ENCODE data around the gene SLC35B3. TPM values are rescaled to one million over a fixed set of nuclear protein-coding genes. Genes with fewer than 3 reads are reported as not detected.

SLC35B3 gene
- total and polyA plus RNA-seq, 9 of the 15 experiments (the other 6 are each of a cell fraction or from before 2014, with no cell fraction given): 7.6 to 19.1 (median 11.3) TPM

GRCh38 chr6:8435093-8435844, at the start of gene SLC35B3 (continued):
- TF ChIP-seq FOSL1 (tag; conservative IDR thresholded peaks at IDR 0.05) (no peak), MEF2D (tag; conservative IDR thresholded peaks at IDR 0.05; ENCODE audit: low read depth) (no peak), ZNF280A (IDR thresholded peaks at IDR 0.05; ENCODE audit: low read depth, partially characterized antibody) (no peak), TBL1XR1 (IDR thresholded peaks at IDR 0.05; ENCODE audit: low read length in 2 of 2) (peak in 1 of 2 experiments; percentile 46; a peak in 1 of 4 replicates), ZNF143 (CRISPR knock-in tag; IDR thresholded peaks at IDR 0.05) (no peak; the same call in 1 of the 2 replicates), CREM (IDR thresholded peaks at IDR 0.05; ENCODE audit: low read depth) (peak; percentile 74), EP400 (IDR thresholded peaks at IDR 0.05) (peak; percentile 96), POLR2AphosphoS5 (IDR thresholded peaks at IDR 0.05; ENCODE audit: control insufficient read depth, insufficient read depth, low read depth, low read length) (peak; percentile 75), CREB1 (IDR thresholded peaks at IDR 0.05) (peak; percentile 24; the same call in 1 of the 2 replicates), CREB1 (CRISPR knock-in tag; IDR thresholded peaks at IDR 0.05) (no peak), PBX2 (CRISPR knock-in tag; IDR thresholded peaks at IDR 0.05; ENCODE audit: low read depth) (no peak), PBX2 (tag; conservative IDR thresholded peaks at IDR 0.05; ENCODE audit: low read depth) (no peak), PHB (CRISPR knock-in tag; IDR thresholded peaks at IDR 0.05) (0 out of 2 replicates have a peak, but pooled peaks have one; percentile 21), CBX8 (IDR thresholded peaks at IDR 0.05; ENCODE audit: borderline replicate concordance, extremely low read depth, low read depth, low read length, poor library complexity, severe bottlenecking) (no peak), HMGN3 (IDR thresholded peaks at IDR 0.05; ENCODE audit: borderline replicate concordance, extremely low read depth, insufficient read length, low read depth, low read length) (peak; percentile 60), DPF2 (IDR thresholded peaks at IDR 0.05) (0 out of 2 replicates have a peak, but pooled peaks have one; percentile 30), DNMT1 (IDR thresholded peaks at IDR 0.05) (no peak), GABPB1 (CRISPR knock-in tag; IDR thresholded peaks at IDR 0.05) (peak; percentile 84), ZNF589 (CRISPR knock-in tag; IDR thresholded peaks at IDR 0.05; ENCODE audit: low read depth) (0 out of 2 replicates have a peak, but pooled peaks have one; percentile 19), MAX (CRISPR knock-in tag; IDR thresholded peaks at IDR 0.05) (peak; percentile 88)
- TF ChIP-seq, protein P1, sequence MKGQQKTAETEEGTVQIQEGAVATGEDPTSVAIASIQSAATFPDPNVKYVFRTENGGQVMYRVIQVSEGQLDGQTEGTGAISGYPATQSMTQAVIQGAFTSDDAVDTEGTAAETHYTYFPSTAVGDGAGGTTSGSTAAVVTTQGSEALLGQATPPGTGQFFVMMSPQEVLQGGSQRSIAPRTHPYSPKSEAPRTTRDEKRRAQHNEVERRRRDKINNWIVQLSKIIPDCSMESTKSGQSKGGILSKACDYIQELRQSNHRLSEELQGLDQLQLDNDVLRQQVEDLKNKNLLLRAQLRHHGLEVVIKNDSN (CRISPR knock-in tag; IDR thresholded peaks at IDR 0.05): peak; percentile 44; the same call in 1 of the 2 replicates

Measured in K562 (cell line).